Keratinocyte (primary cell): ENCODE data around the gene COX8A. TPM values are rescaled to one million over a fixed set of nuclear protein-coding genes. Genes with fewer than 3 reads are reported as not detected.

Source experiments
- DNase-seq: peaks from one replicate; pipeline ENCODE4 v3.0.0-alpha.2; 2011; ENCODE audit warnings: low read depth, missing footprints, low spot score
- FAIRE-seq: peaks from 2 replicates; lab custom pipeline; 2011; peaks lifted over from hg19 to GRCh38; lab: Jason Lieb, UNC
- H2AFZ ChIP-seq: 2 replicates; pipeline ENCODE4 v1.6.0; 2012; ENCODE audit warnings: low read length, control low read depth, inconsistent platforms; ENCODE audit not compliant: control insufficient read depth
- H3K27ac ChIP-seq: 2 replicates; pipeline ENCODE4 v1.5.1; 2011; ENCODE audit warnings: low read length; ENCODE audit not compliant: control insufficient read depth, insufficient read depth
- H3K27me3 ChIP-seq: 3 replicates; pipeline ENCODE4 v1.6.0; 2011; ENCODE audit warnings: low read length; ENCODE audit not compliant: control insufficient read depth, insufficient read depth; ENCODE audit errors: extremely low read depth
- H3K36me3 ChIP-seq, 2 experiments: 2 replicates in 1 of 2; 3 replicates in 1 of 2; pipeline ENCODE4 v1.5.1; 2011; ENCODE audit warnings: low read length in 2 of 2, mild to moderate bottlenecking in 1 of 2; ENCODE audit not compliant: control insufficient read depth in 2 of 2, insufficient read depth in 2 of 2; ENCODE audit errors: extremely low read depth in 1 of 2
- H3K4me1 ChIP-seq: 3 replicates; pipeline ENCODE4 v1.5.1; 2011; ENCODE audit warnings: low read length; ENCODE audit not compliant: control insufficient read depth, insufficient read depth; ENCODE audit errors: extremely low read depth
- H3K4me2 ChIP-seq: 3 replicates; pipeline ENCODE4 v1.6.0; 2011; ENCODE audit warnings: low read depth, low read length; ENCODE audit not compliant: control insufficient read depth, insufficient read depth; ENCODE audit errors: extremely low read depth
- H3K4me3 ChIP-seq, 3 experiments: fragments of 200-600 bp in 1 of 3; sonication (generic) in 1 of 3; 2 replicates in 2 of 3; 3 replicates in 1 of 3; pipeline ENCODE4 v1.5.1; 2011 to 2016; ENCODE audit warnings: low read length in 3 of 3, mild to moderate bottlenecking in 3 of 3, control low read depth in 2 of 3, inconsistent platforms in 1 of 3, low read depth in 1 of 3, mixed read lengths in 1 of 3, mixed run types in 1 of 3, moderate library complexity in 1 of 3; ENCODE audit not compliant: control insufficient read depth in 2 of 3, insufficient read depth in 2 of 3; ENCODE audit errors: extremely low read depth in 1 of 3
- H3K79me2 ChIP-seq: 2 replicates; pipeline ENCODE4 v1.6.0; 2012; ENCODE audit warnings: low read length; ENCODE audit not compliant: control insufficient read depth, insufficient read depth
- H3K9ac ChIP-seq: 3 replicates; pipeline ENCODE4 v1.6.0; 2011; ENCODE audit warnings: low read length; ENCODE audit not compliant: control insufficient read depth, insufficient read depth; ENCODE audit errors: extremely low read depth
- H3K9me1 ChIP-seq: 3 replicates; pipeline ENCODE4 v1.6.0; 2011; ENCODE audit warnings: low read length; ENCODE audit not compliant: control insufficient read depth, insufficient read depth; ENCODE audit errors: extremely low read depth
- H3K9me3 ChIP-seq: 2 replicates; pipeline ENCODE4 v1.5.1; 2012; ENCODE audit warnings: low read depth, low read length; ENCODE audit not compliant: control insufficient read depth
- H4K20me1 ChIP-seq: 3 replicates; pipeline ENCODE4 v1.6.0; 2011; ENCODE audit warnings: low read length; ENCODE audit not compliant: control insufficient read depth, insufficient read depth; ENCODE audit errors: extremely low read depth
- CTCF ChIP-seq, 3 experiments: IDR thresholded peaks in 1 of 3; conservative IDR thresholded peaks in 1 of 3; optimal IDR thresholded peaks in 1 of 3; 2 replicates in 2 of 3; 3 replicates in 1 of 3; pipeline versions ENCODE3 to v1.5.1; 2011; ENCODE audit warnings: low read length in 3 of 3, mild to moderate bottlenecking in 3 of 3, moderate library complexity in 2 of 3, control low read depth in 1 of 3, inconsistent platforms in 1 of 3; ENCODE audit not compliant: insufficient read depth in 2 of 3; ENCODE audit errors: extremely low read depth in 1 of 3
- EZH2 ChIP-seq: IDR thresholded peaks from one replicate; pipeline ENCODE4 v1.6.1; 2012; ENCODE audit warnings: inconsistent platforms, mild to moderate bottlenecking, low read length, moderate library complexity
- dilution Hi-C: fragments of 300-500 bp; cut with MboI; formaldehyde crosslinking; loops from one replicate; pipeline ENCODE4 v1.7.0; 2020; ENCODE audit warnings: low sequenced_read_pairs; ENCODE audit not compliant: extremely low pct_ligation_motif_present
- polyA plus RNA-seq, 5 experiments: library from polyadenylated mRNA; depleted of rRNA in 3 of 5; stranded (reverse) in 3 of 5; stranded (forward) in 1 of 5; unstranded in 1 of 5; fragments of >200 nt; gene quantifications; 1 replicate in 1 of 5; 2 replicates in 3 of 5; 3 replicates in 1 of 5; pipeline versions ENCODE4 v1.2.1 to v1.2.3, GENCODE V29; 2011 to 2012; ENCODE audit warnings: missing spikeins in 2 of 5, low read depth in 1 of 5, low replicate concordance in 1 of 5

COX8A gene
- polyA plus RNA-seq, 1 donor (not counting 4 experiments of a cell fraction or from before 2014, with no cell fraction given), result 159 TPM

- no peaks in the 10 kb centered on the region for H3K36me3 ChIP-seq
- H2AFZ ChIP-seq, result no peak overlapping the region
- no peak overlapping the region for H3K4me2 ChIP-seq
- peaks cover 6% of the 10 kb centered on the region for H4K20me1 ChIP-seq
- H3K4me3 ChIP-seq, result no peak overlapping the region
- H3K79me2 ChIP-seq, result no peaks in the 10 kb centered on the region
- H3K4me1 ChIP-seq, result peaks cover 16% of the 10 kb centered on the region
- no peaks in the 10 kb centered on the region for H3K9me1 ChIP-seq
- FAIRE-seq (no peak), DNase-seq (no peak)
- H3K27ac ChIP-seq, result no peak overlapping the region
- H3K27me3 ChIP-seq, result peaks cover 30% of the 10 kb centered on the region
- H3K9me3 ChIP-seq, result no peaks in the 10 kb centered on the region
- dilution Hi-C loops, result loop anchor here (10.0 kb wide), 1 partner anchor 130 kb away; no protein-coding TSS in a partner anchor
- TF ChIP-seq CTCF (optimal IDR thresholded peaks at IDR 0.05 in 1 of 3, IDR thresholded peaks at IDR 0.05 in 1 of 3, conservative IDR thresholded peaks at IDR 0.05 in 1 of 3; ENCODE audit: extremely low read depth in 1 of 3, insufficient read depth in 2 of 3, low read length in 3 of 3), result no peak
- no peak for TF ChIP-seq EZH2
- no peak overlapping the region for H3K9ac ChIP-seq
These were observed 30.2 kb downstream of the COX8A start for GRCh38 chr11:64004590-64004984.

GRCh38 chr11:64005691-64006090 lies 31.3 kb downstream of the COX8A start:
- Histone ChIP-seq H2AFZ (no peak overlapping the region), H3K27ac (no peak overlapping the region), H3K27me3 (peaks cover 30% of the 10 kb centered on the region), H4K20me1 (no peaks in the 10 kb centered on the region), H3K79me2 (no peaks in the 10 kb centered on the region), H3K4me3 (no peak overlapping the region), H3K36me3 (no peaks in the 10 kb centered on the region), H3K9me1 (no peaks in the 10 kb centered on the region), H3K9ac (no peak overlapping the region), H3K4me2 (no peak overlapping the region), H3K9me3 (no peaks in the 10 kb centered on the region), H3K4me1 (peaks cover 11% of the 10 kb centered on the region)
- FAIRE-seq (no peak), DNase-seq (no peak)
- dilution Hi-C loops, result loop anchor here (10.0 kb wide), 1 partner anchor 129 kb away; no protein-coding TSS in a partner anchor
- TF ChIP-seq EZH2 (no peak), CTCF (optimal IDR thresholded peaks at IDR 0.05 in 1 of 3, IDR thresholded peaks at IDR 0.05 in 1 of 3, conservative IDR thresholded peaks at IDR 0.05 in 1 of 3; ENCODE audit: extremely low read depth in 1 of 3, insufficient read depth in 2 of 3, low read length in 3 of 3) (no peak)
